SK-N-SH treated with all-trans-retinoic acid at 6 μM for 48 hours (cell line): ENCODE results near the gene CELF1.

ENCODE experiments used
- ATAC-seq: fragments of 200-7000 bp; cut with Tn5 transposase; 3 replicates; pipeline ENCODE4 v1.9.1; 2020; ENCODE audit warnings: mild to moderate bottlenecking, moderate library complexity
- ARNTL ChIP-seq: fragments of 450-650 bp; formaldehyde crosslinking; IDR thresholded peaks from 2 replicates; pipeline ENCODE4 v1.5.0; 2020; ENCODE audit warnings: low read depth, mild to moderate bottlenecking, moderate library complexity, borderline replicate concordance
- BACH2 ChIP-seq: fragments of 250-450 bp; sonication (Bioruptor Pico); IDR thresholded peaks from 2 replicates; pipeline ENCODE4 v1.9.0; 2021; ENCODE audit warnings: mild to moderate bottlenecking, borderline replicate concordance
- CSDC2 ChIP-seq: fragments of 250-450 bp; sonication (Bioruptor Pico); IDR thresholded peaks from 2 replicates; pipeline ENCODE4 v1.5.0; 2020; ENCODE audit warnings: mild to moderate bottlenecking, moderate library complexity
- ESRRG ChIP-seq: fragments of 250-450 bp; sonication (Bioruptor Pico); IDR thresholded peaks from 2 replicates; pipeline ENCODE4 v1.6.1; 2021; ENCODE audit warnings: mild to moderate bottlenecking
- ISL1 ChIP-seq: fragments of 250-450 bp; sonication (Bioruptor Pico); IDR thresholded peaks from 2 replicates; pipeline ENCODE4 v2.1.2; 2022; ENCODE audit warnings: mild to moderate bottlenecking, moderate library complexity
- PATZ1 ChIP-seq: fragments of 250-450 bp; sonication (Bioruptor Pico); IDR thresholded peaks from 2 replicates; pipeline ENCODE4 v1.8.0; 2020; ENCODE audit warnings: mild to moderate bottlenecking, moderate library complexity, borderline replicate concordance
- PPARA ChIP-seq: fragments of 250-450 bp; sonication (Bioruptor Pico); IDR thresholded peaks from 2 replicates; pipeline ENCODE4 v1.5.0; 2020; ENCODE audit warnings: mild to moderate bottlenecking, borderline replicate concordance
- RARB ChIP-seq: fragments of 250-450 bp; sonication (Bioruptor Pico); IDR thresholded peaks from 2 replicates; pipeline ENCODE4 v1.8.0; 2021; ENCODE audit warnings: mild to moderate bottlenecking, moderate library complexity
- SNAI2 ChIP-seq: fragments of 250-450 bp; sonication (Bioruptor Pico); IDR thresholded peaks from 2 replicates; pipeline ENCODE4 v1.5.0; 2020; ENCODE audit warnings: mild to moderate bottlenecking, moderate library complexity
- TCF4 ChIP-seq: fragments of 250-450 bp; sonication (Bioruptor Pico); IDR thresholded peaks from 2 replicates; pipeline ENCODE4 v1.8.0; 2021; ENCODE audit warnings: mild to moderate bottlenecking, moderate library complexity, borderline replicate concordance
- TOX ChIP-seq: fragments of 250-450 bp; sonication (Bioruptor Pico); IDR thresholded peaks from 2 replicates; pipeline ENCODE4 v1.8.0; 2021; ENCODE audit warnings: mild to moderate bottlenecking, moderate library complexity, borderline replicate concordance
- ZC3H10 ChIP-seq: fragments of 250-450 bp; sonication (Bioruptor Pico); IDR thresholded peaks from 2 replicates; pipeline ENCODE4 v1.5.1; 2021; ENCODE audit warnings: mild to moderate bottlenecking, moderate library complexity
- ZFP3 ChIP-seq: fragments of 250-450 bp; sonication (Bioruptor Pico); IDR thresholded peaks from 2 replicates; pipeline ENCODE4 v1.5.0; 2020; ENCODE audit warnings: mild to moderate bottlenecking, moderate library complexity
- ZFP30 ChIP-seq: fragments of 450-650 bp; formaldehyde crosslinking; IDR thresholded peaks from 2 replicates; pipeline ENCODE4 v1.5.0; 2022; ENCODE audit warnings: mild to moderate bottlenecking, moderate library complexity
- ZNF565 ChIP-seq: fragments of 450-650 bp; formaldehyde crosslinking; conservative IDR thresholded peaks from 2 replicates; pipeline ENCODE4 v1.5.0; 2020; ENCODE audit warnings: low read depth, mild to moderate bottlenecking, moderate library complexity
- ZNF8 ChIP-seq: fragments of 450-650 bp; formaldehyde crosslinking; IDR thresholded peaks from 2 replicates; pipeline ENCODE4 v1.5.0; 2020; ENCODE audit warnings: mild to moderate bottlenecking, moderate library complexity
- TF ChIP-seq, protein P1 (sequence below): fragments of 250-450 bp; sonication (Bioruptor Pico); IDR thresholded peaks from 2 replicates; pipeline ENCODE4 v1.8.0; 2021; ENCODE audit warnings: low read depth, mild to moderate bottlenecking, moderate library complexity, borderline replicate concordance
- TF ChIP-seq, protein P2 (sequence below): fragments of 250-450 bp; sonication (Bioruptor Pico); IDR thresholded peaks from 2 replicates; pipeline ENCODE4 v1.5.0; 2020; ENCODE audit warnings: mild to moderate bottlenecking, moderate library complexity
- TF ChIP-seq, protein P3 (sequence below): fragments of 250-450 bp; sonication (Bioruptor Pico); IDR thresholded peaks from 2 replicates; pipeline ENCODE4 v1.5.1; 2020; ENCODE audit warnings: low read depth, mild to moderate bottlenecking, moderate library complexity
- TF ChIP-seq, protein P4 (sequence below): fragments of 250-450 bp; sonication (Bioruptor Pico); IDR thresholded peaks from 2 replicates; pipeline ENCODE4 v1.5.1; 2021; ENCODE audit warnings: mild to moderate bottlenecking, moderate library complexity

The CELF1 gene

GRCh38 chr11:47442514-47442913, 110.4 kb downstream of the CELF1 start:
- TF ChIP-seq CSDC2 (CRISPR knock-in tag): no peak
- no peak for TF ChIP-seq ZNF8 (CRISPR knock-in tag)
- TF ChIP-seq, protein P1, sequence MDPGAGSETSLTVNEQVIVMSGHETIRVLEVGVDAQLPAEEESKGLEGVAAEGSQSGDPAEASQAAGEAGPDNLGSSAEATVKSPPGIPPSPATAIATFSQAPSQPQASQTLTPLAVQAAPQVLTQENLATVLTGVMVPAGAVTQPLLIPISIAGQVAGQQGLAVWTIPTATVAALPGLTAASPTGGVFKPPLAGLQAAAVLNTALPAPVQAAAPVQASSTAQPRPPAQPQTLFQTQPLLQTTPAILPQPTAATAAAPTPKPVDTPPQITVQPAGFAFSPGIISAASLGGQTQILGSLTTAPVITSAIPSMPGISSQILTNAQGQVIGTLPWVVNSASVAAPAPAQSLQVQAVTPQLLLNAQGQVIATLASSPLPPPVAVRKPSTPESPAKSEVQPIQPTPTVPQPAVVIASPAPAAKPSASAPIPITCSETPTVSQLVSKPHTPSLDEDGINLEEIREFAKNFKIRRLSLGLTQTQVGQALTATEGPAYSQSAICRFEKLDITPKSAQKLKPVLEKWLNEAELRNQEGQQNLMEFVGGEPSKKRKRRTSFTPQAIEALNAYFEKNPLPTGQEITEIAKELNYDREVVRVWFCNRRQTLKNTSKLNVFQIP: no peak
- no peak for TF ChIP-seq ARNTL
- TF ChIP-seq RARB (CRISPR knock-in tag): no peak
- no peak for TF ChIP-seq PATZ1 (CRISPR knock-in tag)
- TF ChIP-seq ZFP30: no peak
- no peak for TF ChIP-seq SNAI2
- TF ChIP-seq ZC3H10 (CRISPR knock-in tag): no peak
- ATAC-seq: no peak

DNA sequence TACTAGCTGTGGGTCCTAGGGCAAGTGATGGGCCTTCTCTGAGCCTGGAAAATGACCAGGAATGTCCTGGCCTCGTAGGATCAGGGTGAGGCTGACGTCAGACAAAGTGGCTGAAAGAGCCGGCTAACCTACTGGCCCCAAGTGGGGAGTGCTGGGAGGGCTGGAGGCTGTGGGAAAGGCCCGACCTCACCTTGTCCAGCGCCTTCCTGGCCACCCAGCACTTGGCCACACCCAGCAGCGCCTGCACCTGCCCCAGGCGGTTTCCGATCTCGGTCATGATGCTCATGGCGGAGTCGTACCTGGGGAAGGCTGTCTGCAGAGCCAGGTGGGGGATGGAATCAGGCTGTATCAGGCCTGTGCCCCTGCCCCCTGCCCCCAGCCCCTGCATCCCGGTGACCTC, 111.5 kb downstream of the CELF1 start:
- no peak for ATAC-seq
- TF ChIP-seq RARB (CRISPR knock-in tag) (no peak), BACH2 (no peak), TCF4 (CRISPR knock-in tag) (no peak), TOX (CRISPR knock-in tag) (no peak), CSDC2 (CRISPR knock-in tag) (no peak), ZFP3 (CRISPR knock-in tag) (no peak), PPARA (CRISPR knock-in tag) (no peak), ISL1 (CRISPR knock-in tag) (no peak), PATZ1 (CRISPR knock-in tag) (no peak), ARNTL (no peak)
- TF ChIP-seq, protein P2, sequence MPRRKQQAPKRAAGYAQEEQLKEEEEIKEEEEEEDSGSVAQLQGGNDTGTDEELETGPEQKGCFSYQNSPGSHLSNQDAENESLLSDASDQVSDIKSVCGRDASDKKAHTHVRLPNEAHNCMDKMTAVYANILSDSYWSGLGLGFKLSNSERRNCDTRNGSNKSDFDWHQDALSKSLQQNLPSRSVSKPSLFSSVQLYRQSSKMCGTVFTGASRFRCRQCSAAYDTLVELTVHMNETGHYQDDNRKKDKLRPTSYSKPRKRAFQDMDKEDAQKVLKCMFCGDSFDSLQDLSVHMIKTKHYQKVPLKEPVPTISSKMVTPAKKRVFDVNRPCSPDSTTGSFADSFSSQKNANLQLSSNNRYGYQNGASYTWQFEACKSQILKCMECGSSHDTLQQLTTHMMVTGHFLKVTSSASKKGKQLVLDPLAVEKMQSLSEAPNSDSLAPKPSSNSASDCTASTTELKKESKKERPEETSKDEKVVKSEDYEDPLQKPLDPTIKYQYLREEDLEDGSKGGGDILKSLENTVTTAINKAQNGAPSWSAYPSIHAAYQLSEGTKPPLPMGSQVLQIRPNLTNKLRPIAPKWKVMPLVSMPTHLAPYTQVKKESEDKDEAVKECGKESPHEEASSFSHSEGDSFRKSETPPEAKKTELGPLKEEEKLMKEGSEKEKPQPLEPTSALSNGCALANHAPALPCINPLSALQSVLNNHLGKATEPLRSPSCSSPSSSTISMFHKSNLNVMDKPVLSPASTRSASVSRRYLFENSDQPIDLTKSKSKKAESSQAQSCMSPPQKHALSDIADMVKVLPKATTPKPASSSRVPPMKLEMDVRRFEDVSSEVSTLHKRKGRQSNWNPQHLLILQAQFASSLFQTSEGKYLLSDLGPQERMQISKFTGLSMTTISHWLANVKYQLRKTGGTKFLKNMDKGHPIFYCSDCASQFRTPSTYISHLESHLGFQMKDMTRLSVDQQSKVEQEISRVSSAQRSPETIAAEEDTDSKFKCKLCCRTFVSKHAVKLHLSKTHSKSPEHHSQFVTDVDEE: no peak
- TF ChIP-seq, protein P3, sequence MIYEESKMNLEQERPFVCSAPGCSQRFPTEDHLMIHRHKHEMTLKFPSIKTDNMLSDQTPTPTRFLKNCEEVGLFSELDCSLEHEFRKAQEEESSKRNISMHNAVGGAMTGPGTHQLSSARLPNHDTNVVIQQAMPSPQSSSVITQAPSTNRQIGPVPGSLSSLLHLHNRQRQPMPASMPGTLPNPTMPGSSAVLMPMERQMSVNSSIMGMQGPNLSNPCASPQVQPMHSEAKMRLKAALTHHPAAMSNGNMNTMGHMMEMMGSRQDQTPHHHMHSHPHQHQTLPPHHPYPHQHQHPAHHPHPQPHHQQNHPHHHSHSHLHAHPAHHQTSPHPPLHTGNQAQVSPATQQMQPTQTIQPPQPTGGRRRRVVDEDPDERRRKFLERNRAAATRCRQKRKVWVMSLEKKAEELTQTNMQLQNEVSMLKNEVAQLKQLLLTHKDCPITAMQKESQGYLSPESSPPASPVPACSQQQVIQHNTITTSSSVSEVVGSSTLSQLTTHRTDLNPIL (CRISPR knock-in tag): no peak
- TF ChIP-seq, protein P4, sequence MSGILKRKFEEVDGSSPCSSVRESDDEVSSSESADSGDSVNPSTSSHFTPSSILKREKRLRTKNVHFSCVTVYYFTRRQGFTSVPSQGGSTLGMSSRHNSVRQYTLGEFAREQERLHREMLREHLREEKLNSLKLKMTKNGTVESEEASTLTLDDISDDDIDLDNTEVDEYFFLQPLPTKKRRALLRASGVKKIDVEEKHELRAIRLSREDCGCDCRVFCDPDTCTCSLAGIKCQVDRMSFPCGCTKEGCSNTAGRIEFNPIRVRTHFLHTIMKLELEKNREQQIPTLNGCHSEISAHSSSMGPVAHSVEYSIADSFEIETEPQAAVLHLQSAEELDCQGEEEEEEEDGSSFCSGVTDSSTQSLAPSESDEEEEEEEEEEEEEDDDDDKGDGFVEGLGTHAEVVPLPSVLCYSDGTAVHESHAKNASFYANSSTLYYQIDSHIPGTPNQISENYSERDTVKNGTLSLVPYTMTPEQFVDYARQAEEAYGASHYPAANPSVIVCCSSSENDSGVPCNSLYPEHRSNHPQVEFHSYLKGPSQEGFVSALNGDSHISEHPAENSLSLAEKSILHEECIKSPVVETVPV (CRISPR knock-in tag): no peak

DNA sequence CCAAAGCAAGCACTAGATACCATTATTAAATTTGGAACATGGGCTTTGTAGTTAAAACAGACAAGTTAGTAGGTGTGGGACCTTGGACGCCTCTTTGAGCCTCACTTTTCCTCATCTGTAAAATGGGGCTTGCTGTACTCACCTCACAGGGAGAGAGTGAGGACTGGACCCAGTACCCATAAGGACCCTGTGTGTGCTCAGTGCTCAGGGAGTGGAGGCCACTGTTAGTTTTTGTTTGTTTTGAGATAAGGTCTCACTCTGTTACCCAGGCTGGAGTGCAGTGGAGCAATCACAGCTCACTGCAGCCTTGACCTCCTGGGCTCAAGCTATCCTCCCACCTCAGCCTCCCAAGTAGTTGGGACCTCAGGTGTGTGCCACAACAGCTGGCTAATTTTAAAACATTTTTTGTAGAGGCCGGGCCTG, 112.9 kb downstream of the CELF1 start:
- no peak for ATAC-seq
- TF ChIP-seq BACH2: no peak
- TF ChIP-seq TCF4 (CRISPR knock-in tag): no peak
- TF ChIP-seq, protein P4 (CRISPR knock-in tag): no peak
- TF ChIP-seq ZNF565 (CRISPR knock-in tag): no peak
- no peak for TF ChIP-seq ESRRG (CRISPR knock-in tag)
- TF ChIP-seq SNAI2: no peak
- no peak for TF ChIP-seq PATZ1 (CRISPR knock-in tag)
- no peak for TF ChIP-seq TOX (CRISPR knock-in tag)
- no peak for TF ChIP-seq ZNF8 (CRISPR knock-in tag)
- no peak for TF ChIP-seq RARB (CRISPR knock-in tag)
- TF ChIP-seq ZC3H10 (CRISPR knock-in tag): no peak
- no peak for TF ChIP-seq ISL1 (CRISPR knock-in tag)
